ENCODE measurements around the gene EXD1. TPM values are rescaled to one million over a fixed set of nuclear protein-coding genes. Genes with fewer than 3 reads are reported as not detected.
A peak's percentile ranks its signal among the peaks of the same experiment; 100 is the strongest.

Gene EXD1, protein sequence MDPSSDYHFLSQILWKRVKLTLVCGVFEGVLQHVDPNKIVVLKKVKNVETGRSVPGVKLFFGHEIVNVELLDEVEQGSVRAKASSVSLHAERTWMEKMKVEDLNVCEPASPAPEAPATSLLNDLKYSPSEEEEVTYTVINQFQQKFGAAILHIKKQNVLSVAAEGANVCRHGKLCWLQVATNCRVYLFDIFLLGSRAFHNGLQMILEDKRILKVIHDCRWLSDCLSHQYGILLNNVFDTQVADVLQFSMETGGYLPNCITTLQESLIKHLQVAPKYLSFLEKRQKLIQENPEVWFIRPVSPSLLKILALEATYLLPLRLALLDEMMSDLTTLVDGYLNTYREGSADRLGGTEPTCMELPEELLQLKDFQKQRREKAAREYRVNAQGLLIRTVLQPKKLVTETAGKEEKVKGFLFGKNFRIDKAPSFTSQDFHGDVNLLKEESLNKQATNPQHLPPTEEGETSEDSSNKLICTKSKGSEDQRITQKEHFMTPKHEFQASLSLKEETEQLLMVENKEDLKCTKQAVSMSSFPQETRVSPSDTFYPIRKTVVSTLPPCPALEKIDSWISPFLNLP
- not detected for total RNA-seq

GRCh38 chr15:41230650-41231421 is at the start of gene EXD1, which contains the start of gene CHP1:
Gene EXD1, minus strand, starts transcription at chr15:41230757. Its CDS starts 4,182 bp downstream, at chr15:41226575.
Gene CHP1, plus strand, starts transcription at chr15:41231268. Its CDS starts 115 bp downstream, at chr15:41231383.
- in situ Hi-C loops (cut with MboI; ENCODE audit: low pct_ligation_motif_present in 1 of 4, low pct_unique_long_range_greater_than_20kb in 1 of 4, low sequenced_read_pairs in 3 of 4), result no loop called here
- intact Hi-C loops (cut with DNase I; ENCODE audit: low total_unique reads), result loop anchor here (2.0 kb wide), 1 partner anchor 114 kb away; the partner anchor contains the start of gene INO80
- TF ChIP-seq, protein P1, sequence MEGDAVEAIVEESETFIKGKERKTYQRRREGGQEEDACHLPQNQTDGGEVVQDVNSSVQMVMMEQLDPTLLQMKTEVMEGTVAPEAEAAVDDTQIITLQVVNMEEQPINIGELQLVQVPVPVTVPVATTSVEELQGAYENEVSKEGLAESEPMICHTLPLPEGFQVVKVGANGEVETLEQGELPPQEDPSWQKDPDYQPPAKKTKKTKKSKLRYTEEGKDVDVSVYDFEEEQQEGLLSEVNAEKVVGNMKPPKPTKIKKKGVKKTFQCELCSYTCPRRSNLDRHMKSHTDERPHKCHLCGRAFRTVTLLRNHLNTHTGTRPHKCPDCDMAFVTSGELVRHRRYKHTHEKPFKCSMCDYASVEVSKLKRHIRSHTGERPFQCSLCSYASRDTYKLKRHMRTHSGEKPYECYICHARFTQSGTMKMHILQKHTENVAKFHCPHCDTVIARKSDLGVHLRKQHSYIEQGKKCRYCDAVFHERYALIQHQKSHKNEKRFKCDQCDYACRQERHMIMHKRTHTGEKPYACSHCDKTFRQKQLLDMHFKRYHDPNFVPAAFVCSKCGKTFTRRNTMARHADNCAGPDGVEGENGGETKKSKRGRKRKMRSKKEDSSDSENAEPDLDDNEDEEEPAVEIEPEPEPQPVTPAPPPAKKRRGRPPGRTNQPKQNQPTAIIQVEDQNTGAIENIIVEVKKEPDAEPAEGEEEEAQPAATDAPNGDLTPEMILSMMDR (IDR thresholded peaks at IDR 0.05), result peak; percentile 98 to 100 (median 99)
- peak; percentile 97 for TF ChIP-seq POLR2A (IDR thresholded peaks at IDR 0.05)
- TF ChIP-seq EP300 (IDR thresholded peaks at IDR 0.05; ENCODE audit: low read depth), result no peak
- peak; percentile 72 to 98 (median 97) for TF ChIP-seq POLR2AphosphoS5 (IDR thresholded peaks at IDR 0.05)
- peak within 1 kb of the TSS; percentile 94 to 99 (median 96) for H3K27ac ChIP-seq
- H3K4me1 ChIP-seq, result peaks cover 4 to 45% (median 18%) of the 10 kb centered on the region in 4 donors
- no peaks in the 10 kb centered on the region for H3K9me3 ChIP-seq
- no peaks in the 10 kb centered on the region for H3K27me3 ChIP-seq
- peak within 1 kb of the TSS; percentile 79 to 99 (median 84) for H3K4me3 ChIP-seq
- H3K36me3 ChIP-seq, result no peaks in the 10 kb centered on the region
- peak; percentile 99 for DNase-seq
- WGBS, 2 donors (ENCODE audit: low coverage in 1 of 2), result 0% methylated on average over 43 of the region's 72 CpGs; no CpG with 5 or more reads in 1 of the 2 donors

- WGBS, 2 donors (ENCODE audit: low coverage in 1 of 2), result 85 to 100% methylated on average over 1 of the region's 1 CpG
- in situ Hi-C loops (cut with MboI; ENCODE audit: low pct_ligation_motif_present in 1 of 4, low pct_unique_long_range_greater_than_20kb in 1 of 4, low sequenced_read_pairs in 3 of 4), result no loop called here
- H3K9me3 ChIP-seq, result no peaks in the 10 kb centered on the region
- H3K4me3 ChIP-seq, result no peak overlapping the region
- peaks cover 0 to 25% (median 3%) of the 10 kb centered on the region in 4 donors for H3K36me3 ChIP-seq
- TF ChIP-seq POLR2A (IDR thresholded peaks at IDR 0.05) (no peak), POLR2AphosphoS5 (IDR thresholded peaks at IDR 0.05) (no peak), EP300 (IDR thresholded peaks at IDR 0.05; ENCODE audit: low read depth) (no peak)
- TF ChIP-seq, protein P1 (IDR thresholded peaks at IDR 0.05), result no peak
- H3K27me3 ChIP-seq, result no peaks in the 10 kb centered on the region
- DNase-seq, result no peak
- peaks cover 0 to 5% (median 2%) of the 10 kb centered on the region in 4 donors for H3K4me1 ChIP-seq
- H3K27ac ChIP-seq, result no peak overlapping the region
- intact Hi-C loops (cut with DNase I; ENCODE audit: low total_unique reads), result no loop called here
Measured at GRCh38 chr15:41279535-41280283, 49.2 kb upstream of the EXD1 start.

- Histone ChIP-seq H3K9me3 (no peaks in the 10 kb centered on the region), H3K4me3 (no peak overlapping the region), H3K27ac (no peak overlapping the region), H3K4me1 (peaks cover 0 to 5% (median 2%) of the 10 kb centered on the region in 4 donors), H3K36me3 (peaks cover 0 to 26% (median 5%) of the 10 kb centered on the region in 4 donors), H3K27me3 (no peaks in the 10 kb centered on the region)
- 94 to 100% methylated on average over 2 to 3 of the region's 3 CpGs for WGBS, 2 donors (ENCODE audit: low coverage in 1 of 2)
- intact Hi-C loops (cut with DNase I; ENCODE audit: low total_unique reads), result no loop called here
- TF ChIP-seq POLR2AphosphoS5 (IDR thresholded peaks at IDR 0.05) (no peak), EP300 (IDR thresholded peaks at IDR 0.05; ENCODE audit: low read depth) (no peak), POLR2A (IDR thresholded peaks at IDR 0.05) (no peak)
- TF ChIP-seq, protein P1 (IDR thresholded peaks at IDR 0.05), result no peak
- in situ Hi-C loops (cut with MboI; ENCODE audit: low pct_ligation_motif_present in 1 of 4, low pct_unique_long_range_greater_than_20kb in 1 of 4, low sequenced_read_pairs in 3 of 4), result no loop called here
- no peak for DNase-seq
Measured at GRCh38 chr15:41278319-41278718, 47.8 kb upstream of the EXD1 start.

Measured in transverse colon (tissue), 4 donors.